ENCODE data around the gene PTPN5.

PTPN5 gene

DNA sequence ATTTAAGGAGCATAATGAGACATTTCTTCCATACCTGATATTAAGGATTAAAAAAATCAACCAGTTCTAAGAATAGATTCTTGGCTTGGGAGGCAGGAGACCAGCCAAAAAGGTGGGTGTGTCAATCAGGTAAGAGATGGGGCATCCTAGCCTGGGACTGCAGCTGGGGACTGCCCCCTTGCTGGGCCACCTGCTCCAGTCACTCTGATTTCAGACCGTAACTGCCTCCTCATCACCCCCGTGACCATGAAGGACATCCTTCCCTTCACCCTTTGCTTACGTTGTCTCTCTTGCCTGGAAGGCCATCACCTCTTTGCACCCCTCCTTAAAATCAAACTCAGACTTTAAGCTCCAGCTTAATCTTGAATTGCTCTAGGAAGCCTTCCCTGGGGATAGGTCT is 17.9 kb downstream of the PTPN5 start:
- DNase-seq (ENCODE audit: low read depth in 2 of 3, low spot score in 1 of 3) = no peak

DNA sequence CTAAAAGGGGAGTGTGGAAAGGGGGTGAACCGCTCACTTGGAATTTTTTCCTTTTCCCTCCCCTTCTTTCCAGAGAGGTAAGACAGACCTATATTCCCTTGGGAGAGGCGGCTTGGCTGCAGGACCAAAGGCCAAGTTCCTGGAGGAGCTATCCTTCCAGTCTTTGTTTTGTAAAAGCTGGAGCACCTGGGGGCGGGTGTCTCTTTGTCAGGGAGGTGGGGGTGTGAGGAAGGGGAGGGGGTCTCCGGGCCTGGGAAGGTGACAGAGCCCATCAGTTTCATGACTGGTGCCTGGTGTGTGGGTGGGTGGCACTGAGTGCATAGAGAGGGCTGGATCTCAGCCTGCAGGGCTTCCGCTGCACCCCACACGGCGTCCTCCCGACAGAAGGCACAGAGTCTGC is 18.5 kb downstream of the PTPN5 start:
- no peak for DNase-seq (ENCODE audit: low read depth in 2 of 3, low spot score in 1 of 3)

DNA sequence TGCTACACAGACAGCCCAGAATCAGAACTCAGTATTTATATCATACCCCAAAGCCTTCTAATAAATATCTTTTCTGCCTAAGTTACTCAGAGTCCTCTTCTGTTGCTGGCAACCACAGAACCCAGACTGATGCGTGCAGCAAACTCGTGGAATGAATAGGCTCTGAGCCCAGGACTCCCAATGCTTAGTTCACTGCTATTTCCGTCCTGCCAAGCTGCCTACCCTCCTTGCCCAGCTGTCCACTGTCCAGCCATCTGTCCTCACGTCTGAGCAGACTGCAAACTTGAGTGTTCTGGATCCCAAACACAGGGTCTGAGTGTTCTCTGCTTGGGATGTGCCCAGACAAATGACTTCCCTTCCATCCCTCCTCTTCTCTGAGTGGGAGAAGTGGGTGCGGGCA is 19.4 kb downstream of the PTPN5 start:
- no peak for DNase-seq (ENCODE audit: low read depth in 2 of 3, low spot score in 1 of 3)

DNA sequence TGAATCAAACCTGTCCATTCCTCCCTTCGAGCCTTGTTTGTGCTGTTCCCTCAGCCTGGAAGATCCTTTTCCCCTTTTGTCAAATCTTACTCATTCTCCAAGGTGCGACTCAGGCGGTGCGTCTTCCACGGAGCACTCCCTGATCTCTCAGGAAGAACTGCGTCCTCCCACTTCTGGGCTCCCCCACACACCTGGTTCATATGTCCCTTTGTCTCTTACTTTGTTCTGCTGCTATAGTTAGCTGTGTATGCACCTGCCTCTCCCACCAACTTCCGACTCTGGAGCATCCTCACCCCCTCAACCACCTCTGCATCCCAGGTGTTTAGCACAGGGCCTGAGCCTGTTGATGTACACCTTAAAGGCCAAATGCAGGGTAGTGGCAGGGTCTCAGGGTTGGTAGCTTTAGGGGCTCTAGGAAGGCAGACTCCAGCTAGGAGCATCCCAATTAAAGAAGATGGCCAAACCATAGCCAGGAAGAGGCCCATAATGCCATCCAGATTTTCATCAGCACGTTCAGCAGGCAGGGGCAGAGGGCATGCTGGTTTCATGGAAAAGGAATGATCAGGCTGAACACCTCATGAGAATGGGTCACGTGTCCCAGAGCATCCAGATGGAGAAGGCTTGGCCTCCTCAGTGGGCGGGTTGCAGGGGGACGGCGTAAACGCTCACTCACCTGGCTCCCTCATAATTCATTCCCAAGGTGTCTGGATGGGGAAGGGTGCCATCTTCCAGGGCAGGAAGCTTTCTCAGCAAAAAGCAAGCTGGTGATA is 20.1 kb downstream of the PTPN5 start:
- no peak for DNase-seq (ENCODE audit: low read depth in 2 of 3, low spot score in 1 of 3)

DNA sequence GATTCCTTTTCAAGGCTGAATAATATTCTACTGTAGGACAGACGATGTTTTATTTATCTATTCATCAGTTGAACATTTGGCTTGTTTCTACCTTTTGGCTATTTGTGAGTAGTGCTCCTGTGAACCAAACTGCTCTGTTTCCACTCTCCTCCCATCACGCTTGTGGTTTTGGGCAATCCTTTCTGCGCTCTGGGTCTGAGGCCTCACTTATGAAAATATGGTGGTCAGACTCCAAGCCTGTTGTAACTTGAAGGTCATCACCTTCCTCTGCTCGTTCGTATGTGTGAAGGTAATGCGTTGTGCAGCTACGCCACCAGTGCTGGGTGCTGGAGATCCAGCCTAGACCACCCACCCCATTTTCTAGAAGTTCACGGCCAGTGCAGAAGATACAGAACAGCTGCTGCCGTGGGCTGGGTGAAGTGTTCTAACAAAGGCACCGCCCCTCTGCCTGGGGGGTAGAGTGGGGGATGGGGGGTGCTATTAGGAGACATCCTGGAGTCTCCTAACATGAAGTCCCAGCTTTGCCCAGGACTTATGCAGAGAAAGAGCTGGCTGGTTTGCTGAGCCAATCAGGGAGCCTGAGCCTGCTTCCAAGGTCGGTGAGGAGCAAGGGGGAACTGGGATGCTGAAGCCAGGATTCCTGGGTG is 21.0 kb downstream of the PTPN5 start:
- DNase-seq (ENCODE audit: low read depth in 2 of 3, low spot score in 1 of 3) = no peak

DNA sequence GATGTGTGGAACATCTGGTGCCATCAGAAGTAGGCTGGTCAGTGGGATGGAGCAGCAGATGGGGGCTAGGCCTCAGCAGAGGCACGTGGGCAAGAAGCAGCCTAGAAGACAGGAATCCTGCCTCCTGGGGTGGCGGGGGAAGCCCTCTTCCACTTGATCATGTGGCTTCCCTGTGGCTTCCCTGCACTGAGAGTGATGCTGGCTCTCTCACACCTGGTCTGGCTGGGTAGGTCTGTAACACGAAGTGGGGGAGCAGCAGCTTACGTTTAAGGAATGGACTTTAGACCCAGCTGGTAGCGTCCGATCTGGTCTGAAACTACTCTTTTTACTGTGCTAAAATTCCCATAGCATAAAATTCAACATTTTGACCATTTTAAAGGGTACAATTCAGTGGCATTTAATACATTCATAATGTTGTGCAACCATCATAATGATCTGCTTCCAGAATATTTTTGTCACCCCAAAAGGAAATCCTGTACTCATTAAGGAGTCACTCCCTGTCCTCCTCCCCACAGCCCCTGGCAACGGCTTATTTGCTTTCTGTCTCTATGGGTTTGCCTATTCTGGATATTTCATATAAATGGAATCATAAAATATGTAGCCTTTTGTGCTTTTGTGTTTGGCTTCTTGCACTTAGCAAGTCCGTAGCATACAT is 21.7 kb downstream of the PTPN5 start:
- no peak for DNase-seq (ENCODE audit: low read depth in 2 of 3, low spot score in 1 of 3)

DNA sequence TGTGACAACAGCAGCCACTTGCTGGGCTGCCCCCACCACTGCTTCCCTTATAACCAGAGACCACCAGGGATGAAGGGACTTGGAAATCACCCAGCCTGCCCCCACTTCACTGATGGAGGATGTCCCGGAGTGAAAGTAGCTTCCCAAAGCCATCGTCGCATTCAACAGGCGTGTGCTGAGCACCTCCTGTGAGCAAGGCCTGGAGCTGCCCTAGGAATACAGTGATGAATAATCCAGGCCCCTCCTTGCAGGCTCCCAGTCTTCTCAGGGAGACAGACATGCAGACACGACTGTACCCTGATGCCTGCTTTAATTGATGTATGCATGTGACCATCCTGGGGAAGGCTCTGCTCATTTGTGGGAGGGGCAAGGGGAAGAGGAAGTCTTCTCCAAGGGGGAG is 22.6 kb downstream of the PTPN5 start:
- no peak for DNase-seq (ENCODE audit: low read depth in 2 of 3, low spot score in 1 of 3)

DNA sequence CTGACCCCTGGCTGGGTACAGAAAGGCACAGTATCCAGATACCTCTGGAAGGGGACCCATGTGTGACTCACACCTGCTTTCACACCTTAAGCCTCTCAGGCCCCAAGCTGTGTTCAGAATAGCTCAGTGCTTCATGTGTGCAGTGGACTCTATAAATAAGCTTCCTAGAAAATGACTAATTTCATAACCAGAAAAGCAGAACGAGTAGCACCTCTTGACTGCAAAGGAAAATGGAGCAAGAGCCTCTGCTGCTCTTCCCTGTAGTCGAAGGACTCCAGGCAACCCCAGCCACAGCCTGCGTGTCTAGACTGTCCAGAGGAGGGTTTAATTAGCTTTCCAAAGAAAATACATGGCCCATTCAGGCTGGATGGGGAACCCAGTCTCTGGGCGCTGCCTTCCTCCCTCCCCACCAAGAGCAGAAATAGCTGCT is 23.1 kb downstream of the PTPN5 start:
- no peak for DNase-seq (ENCODE audit: low read depth in 2 of 3, low spot score in 1 of 3)

DNA sequence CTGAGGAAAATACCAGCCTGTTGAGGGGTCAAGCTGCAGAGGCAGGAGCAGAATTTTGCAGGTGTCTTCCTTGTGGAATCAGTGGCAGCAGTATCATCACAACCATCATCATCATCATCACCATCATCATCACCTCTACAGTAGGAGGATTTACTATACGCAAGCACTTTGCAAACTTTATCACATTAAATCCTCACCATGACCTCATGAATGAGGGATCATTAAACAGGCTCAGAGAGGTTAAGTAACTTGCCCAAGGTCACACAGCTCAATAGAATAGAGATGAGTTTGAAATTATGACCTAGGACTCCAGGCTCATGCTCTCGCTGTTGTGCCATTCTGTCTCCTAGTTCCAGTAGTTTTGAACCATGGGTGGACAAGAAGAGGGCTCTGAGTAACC is 25.6 kb downstream of the PTPN5 start:
- no peak for DNase-seq (ENCODE audit: low read depth in 2 of 3, low spot score in 1 of 3)

DNA sequence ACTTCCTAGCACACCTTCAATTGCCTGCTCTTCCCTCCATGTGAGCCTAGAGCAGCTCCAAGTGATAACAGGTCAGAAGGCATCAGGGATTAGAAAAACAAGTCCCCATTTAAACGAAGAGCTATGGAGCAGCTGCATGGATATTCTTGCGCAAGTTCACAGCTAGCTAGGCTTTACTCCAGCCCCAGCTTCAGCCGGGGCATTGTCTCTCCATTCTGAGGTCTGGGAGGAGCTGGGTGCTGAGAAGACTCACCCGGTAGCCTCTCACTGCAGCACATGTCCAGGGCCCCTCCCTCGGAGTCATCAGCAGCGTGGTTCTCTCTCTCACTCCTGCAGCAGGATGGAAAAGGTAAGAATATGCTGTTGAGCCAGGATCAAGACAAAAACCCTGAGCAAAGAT is 26.0 kb downstream of the PTPN5 start:
- no peak for DNase-seq (ENCODE audit: low read depth in 2 of 3, low spot score in 1 of 3)

DNA sequence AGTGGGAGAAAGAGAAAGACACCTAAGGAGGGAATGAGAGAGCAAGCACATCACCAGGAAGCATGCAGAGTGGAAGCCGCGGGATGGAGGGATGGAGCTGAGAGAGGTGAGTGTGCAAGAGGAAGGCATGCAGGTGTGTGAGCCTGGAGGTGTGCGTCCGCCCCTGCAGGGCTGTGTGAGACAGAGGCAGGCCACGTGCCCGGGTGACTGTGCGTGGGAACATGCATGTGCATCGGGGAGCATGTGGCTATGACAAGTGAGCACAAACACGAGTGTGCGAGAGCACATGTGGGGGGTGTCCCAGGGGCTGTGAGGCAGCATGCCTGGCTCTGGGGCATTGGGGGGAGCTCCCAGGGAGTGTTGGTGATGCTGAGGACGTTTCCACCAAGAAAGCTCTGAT is 29.9 kb downstream of the PTPN5 start:
- no peak for DNase-seq (ENCODE audit: low read depth in 2 of 3, low spot score in 1 of 3)

DNA sequence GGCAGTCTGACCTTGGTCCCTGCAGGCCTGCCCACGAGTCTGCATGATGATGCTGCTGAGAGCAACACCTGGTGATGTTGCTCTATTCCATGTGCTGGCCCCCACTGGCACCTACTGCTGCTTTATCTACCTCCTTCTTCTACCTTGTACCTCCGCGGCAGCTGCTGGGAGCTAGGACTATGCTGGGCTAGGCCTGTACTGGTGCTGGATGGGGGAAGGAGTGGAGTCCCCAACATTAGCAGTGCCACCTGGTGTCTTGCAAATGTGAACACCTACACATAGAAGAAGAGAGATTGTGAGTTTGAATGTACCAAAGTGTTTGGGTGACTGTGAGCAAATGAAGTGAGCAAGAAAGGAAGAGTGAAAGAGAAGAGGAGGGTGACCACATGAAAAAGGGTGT is 30.5 kb downstream of the PTPN5 start:
- DNase-seq (ENCODE audit: low read depth in 2 of 3, low spot score in 1 of 3) = no peak

DNA sequence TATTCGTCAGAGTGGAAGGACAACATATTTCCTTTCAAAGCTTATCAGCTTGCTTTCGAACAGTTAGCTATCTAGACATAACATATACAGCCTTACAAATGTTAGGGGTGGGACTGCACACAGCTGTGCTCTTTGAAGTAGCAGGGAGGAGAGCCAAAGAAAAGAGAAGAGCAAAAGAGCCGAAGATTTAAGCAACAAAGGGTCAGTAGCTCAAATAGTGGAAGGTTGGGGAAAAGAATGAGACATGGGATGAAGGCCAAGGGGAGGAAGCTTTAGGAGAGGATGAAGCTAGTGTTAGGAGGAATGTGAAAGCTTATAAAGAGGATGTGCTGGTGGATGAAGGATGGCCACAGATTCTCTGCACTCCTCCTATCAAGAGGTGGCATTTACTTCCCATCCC is 33.8 kb downstream of the PTPN5 start:
- no peak for DNase-seq (ENCODE audit: low read depth in 2 of 3, low spot score in 1 of 3)

DNA sequence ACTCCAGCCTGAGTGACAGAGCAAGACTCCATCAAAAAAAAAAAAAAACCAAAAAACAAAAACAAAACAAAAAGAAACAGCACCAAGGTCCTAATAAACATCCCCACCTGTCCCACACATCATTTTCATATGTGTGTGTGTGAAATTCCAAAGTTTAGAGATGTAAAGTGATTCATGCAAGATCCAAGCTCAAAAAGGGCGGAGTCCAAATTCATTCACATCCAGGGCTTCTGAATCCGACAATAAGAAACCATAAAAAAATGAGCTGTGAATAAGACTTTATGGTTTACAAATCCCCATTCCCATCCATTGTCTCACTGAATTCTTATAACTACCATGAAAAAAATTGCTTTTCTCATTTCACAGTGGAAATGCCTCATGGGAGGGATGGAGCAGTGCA is 34.7 kb downstream of the PTPN5 start:
- DNase-seq (ENCODE audit: low read depth in 2 of 3, low spot score in 1 of 3) = no peak

DNA sequence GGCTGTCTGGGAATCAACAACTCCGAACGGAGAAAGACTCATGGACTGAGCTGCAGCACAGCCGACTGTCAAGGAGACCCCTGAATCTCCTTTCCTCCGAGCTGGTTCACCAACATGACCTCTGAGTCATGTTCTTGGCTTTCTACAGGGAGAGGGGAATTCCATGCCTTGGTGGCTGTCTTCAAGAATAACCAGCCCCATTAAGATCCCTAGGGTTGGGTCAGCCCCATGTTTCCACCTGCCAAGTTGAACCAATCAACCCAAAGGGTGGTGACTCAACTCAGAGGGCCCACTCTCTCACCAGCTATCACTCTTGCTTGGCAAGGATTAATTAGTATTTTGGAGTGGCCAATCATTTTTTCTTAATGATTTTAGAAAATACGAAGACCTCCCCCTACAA is 37.3 kb downstream of the PTPN5 start:
- no peak for DNase-seq (ENCODE audit: low read depth in 2 of 3, low spot score in 1 of 3)

DNA sequence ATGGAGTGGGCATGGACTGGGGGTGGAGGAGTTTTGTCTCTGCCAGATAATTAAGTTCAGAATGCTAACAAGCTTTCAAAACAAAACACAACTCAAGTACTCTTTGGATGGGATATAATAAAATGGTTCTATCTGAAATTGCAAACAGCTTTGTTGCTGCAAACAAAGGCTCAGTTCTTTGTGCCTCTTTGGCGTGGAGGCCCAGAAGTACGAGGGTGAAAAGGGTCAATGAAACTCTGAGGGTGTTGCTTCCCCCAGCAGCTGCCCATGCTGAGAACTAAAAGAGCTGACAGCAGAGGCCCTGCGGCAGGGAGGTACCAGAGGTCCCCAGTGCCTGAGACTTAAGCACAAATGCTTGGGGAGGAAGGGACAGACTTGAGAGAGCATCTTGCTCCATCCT is 39.1 kb downstream of the PTPN5 start:
- DNase-seq (ENCODE audit: low read depth in 2 of 3, low spot score in 1 of 3) = no peak

DNA sequence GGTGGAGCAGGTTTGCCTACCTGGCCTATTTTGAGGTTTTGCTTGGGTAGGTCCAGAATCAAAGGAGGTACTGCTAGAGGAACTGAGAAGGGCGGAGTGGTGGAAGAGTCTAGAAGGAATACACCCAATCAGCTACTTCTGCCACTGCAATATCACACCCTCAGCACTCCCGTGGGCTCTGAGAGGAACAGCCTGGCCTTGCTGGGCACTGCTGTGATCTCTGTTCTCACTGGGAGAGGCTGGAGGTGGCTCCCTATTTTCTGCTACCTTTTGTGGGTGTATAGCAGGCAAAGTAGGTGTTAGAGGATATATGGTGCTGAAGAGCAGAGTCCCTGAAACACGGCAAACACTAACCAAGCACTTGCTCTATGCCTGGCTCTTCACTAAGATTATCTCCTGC is 40.7 kb downstream of the PTPN5 start:
- DNase-seq (ENCODE audit: low read depth in 2 of 3, low spot score in 1 of 3) = no peak

DNA sequence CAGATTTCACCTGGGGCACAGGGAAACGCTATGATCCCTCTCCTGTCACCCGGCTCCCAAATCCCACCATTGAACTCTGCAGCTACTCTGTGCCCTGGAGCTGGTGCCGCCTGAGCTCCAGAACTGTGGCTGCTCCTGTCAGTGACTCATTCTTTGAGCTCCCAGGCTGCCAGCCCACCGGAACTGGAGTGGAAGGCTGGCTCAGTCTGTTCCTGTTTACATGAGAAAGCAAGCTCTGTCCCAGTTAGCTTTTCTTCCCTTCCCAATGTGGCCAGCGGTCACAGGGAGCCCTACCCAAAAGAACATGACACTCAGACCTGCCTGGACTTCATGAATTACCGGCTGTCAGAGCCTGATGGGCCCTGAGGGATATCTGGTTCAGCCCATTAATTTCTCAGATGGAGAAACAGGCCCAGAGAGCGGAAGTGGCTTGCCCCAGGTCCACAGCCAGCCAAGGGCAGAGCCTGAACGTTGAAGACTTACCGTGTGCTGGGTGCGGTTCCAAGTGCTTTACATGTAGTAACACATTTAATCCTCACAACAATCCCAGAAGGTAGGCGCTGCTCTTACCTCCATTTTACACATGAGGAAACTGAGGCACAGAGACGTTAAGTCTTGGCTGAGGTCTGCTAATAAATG is 41.8 kb downstream of the PTPN5 start:
- DNase-seq (ENCODE audit: low read depth in 2 of 3, low spot score in 1 of 3) = no peak

DNA sequence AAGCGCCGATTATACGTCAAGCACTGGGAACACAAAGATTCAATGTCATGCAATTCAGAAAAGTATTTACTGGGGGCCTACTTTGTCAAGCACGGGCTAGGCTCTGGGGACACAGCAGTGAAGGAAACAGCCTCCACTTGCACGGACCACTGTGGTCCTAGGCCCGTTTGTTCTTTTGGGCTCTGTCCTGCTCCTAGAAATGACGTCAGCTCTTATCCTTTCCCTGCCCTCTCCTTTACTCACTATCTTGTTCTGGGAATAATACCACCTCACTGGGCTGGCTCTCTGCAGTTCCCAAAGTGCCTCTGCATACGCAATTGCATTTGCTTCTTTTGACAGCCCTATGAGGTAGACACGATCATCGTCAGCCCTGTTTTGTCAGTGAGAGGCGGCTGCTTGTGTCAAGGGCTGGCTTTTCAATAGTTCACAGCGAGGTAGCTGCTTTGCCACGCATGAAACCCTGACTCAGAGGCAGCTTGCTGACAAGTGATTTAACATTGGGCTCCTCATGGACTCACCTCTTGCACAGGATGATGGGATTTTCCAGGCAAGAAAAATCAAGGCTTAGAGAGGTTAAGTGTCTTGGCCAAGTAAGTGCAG is 42.7 kb downstream of the PTPN5 start:
- no peak for DNase-seq (ENCODE audit: low read depth in 2 of 3, low spot score in 1 of 3)

DNA sequence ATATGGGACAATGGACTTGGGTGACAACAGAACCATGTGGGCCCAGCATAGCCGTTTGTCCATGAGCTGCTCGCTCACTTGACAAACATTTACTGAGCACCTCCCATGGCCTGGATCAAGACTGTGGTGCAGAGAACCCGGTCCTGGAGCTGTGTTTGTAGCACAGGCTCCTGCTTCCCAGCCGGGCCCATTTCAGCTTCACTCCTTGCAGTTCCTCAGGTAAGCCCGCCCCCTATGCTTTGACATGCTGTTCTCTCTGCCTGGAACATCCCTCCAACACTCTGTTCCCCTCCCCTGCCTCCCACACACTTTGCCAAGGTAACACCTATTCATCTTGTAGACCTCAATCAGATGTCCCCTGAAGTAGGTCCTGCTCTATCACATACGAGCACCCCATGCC is 46.3 kb downstream of the PTPN5 start:
- no peak for DNase-seq (ENCODE audit: low read depth in 2 of 3, low spot score in 1 of 3)

DNA sequence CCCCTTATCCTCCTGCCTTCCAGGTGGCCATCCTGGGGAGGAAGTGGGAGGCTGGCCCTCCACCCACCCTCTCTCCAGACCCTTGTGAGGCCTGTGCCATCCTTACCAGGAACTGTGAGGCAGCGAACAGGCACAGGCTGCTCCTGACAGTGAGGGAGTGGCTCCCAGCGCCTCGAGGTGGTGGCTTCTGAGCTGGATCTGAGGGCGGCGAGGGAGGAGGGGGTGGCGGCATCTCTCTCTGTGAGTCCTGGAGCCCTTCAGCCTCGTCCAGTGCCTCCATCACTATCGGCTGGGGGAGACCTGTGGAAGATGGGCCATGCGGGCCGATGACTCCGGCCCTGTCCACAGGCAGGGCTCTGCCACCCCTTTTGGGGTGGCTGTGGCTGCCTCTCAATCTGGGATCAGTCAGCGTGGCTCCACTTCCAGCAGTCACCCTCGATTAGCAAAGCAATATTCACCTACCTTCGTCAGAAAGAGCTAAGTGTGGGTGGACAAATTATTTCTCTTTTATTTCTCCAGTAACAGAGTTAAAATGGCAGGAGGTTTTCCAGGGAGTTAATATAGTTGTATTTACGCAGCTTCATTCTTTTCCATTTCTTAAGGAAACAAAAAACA is 47.6 kb downstream of the PTPN5 start:
- no peak for DNase-seq (ENCODE audit: low read depth in 2 of 3, low spot score in 1 of 3)
